Suprapubic skin (tissue), 4 donors: ENCODE data around the gene ANKRD13D. TPM values are rescaled to one million over a fixed set of nuclear protein-coding genes. Genes with fewer than 3 reads are reported as not detected.

Experiments used
- DNase-seq, 2 donors: peaks; one replicate each; pipeline ENCODE4 v3.0.0-alpha.2; 2019; ENCODE audit warnings: low spot score in 2 of 2
- H3K27ac ChIP-seq: fragments of 200-600 bp; sonication (generic); one replicate; pipeline ENCODE4 v1.5.1; 2019
- H3K27me3 ChIP-seq: fragments of 200-600 bp; sonication (generic); one replicate; pipeline ENCODE4 v1.5.1; 2019
- H3K36me3 ChIP-seq: fragments of 200-600 bp; sonication (generic); one replicate; pipeline ENCODE4 v1.5.1; 2019
- H3K4me1 ChIP-seq: fragments of 200-600 bp; sonication (generic); one replicate; pipeline ENCODE4 v1.5.1; 2019
- H3K4me3 ChIP-seq: fragments of 200-600 bp; sonication (generic); one replicate; pipeline ENCODE4 v1.5.1; 2019; ENCODE audit warnings: mild to moderate bottlenecking
- H3K9me3 ChIP-seq: fragments of 200-600 bp; sonication (generic); one replicate; pipeline ENCODE4 v1.5.1; 2019
- CTCF ChIP-seq, 2 donors: fragments of 200-600 bp in 1 of 2; fragments of 450-650 bp in 1 of 2; sonication (generic) in 1 of 2; IDR thresholded peaks; one replicate each; pipeline ENCODE4 v1.5.1; 2016 to 2019; ENCODE audit warnings: antibody characterized with exemption in 2 of 2, mild to moderate bottlenecking in 1 of 2, moderate library complexity in 1 of 2
- EP300 ChIP-seq: sonication (generic); formaldehyde crosslinking; IDR thresholded peaks from one replicate; pipeline ENCODE4 v1.6.1; 2017; ENCODE audit warnings: antibody characterized with exemption
- POLR2A ChIP-seq, 2 donors: fragments of 450-650 bp; IDR thresholded peaks; one replicate each; pipeline ENCODE4 v1.6.1; 2017; ENCODE audit warnings: antibody characterized with exemption in 2 of 2, mild to moderate bottlenecking in 2 of 2, moderate library complexity in 2 of 2
- POLR2AphosphoS5 ChIP-seq, 3 donors: sonication (generic); formaldehyde crosslinking; IDR thresholded peaks; one replicate each; pipeline ENCODE4 v1.6.1; 2017; ENCODE audit warnings: antibody characterized with exemption in 3 of 3
- WGBS: methylation state at CpG from one replicate; pipeline ENCODE4 v1.1.5; 2018; 5-methylcytosine and 5-hydroxymethylcytosine counted together
- total RNA-seq, 4 donors: library from RNA; depleted of rRNA; stranded (reverse); fragments of >200 nt; gene quantifications; one replicate each; pipeline ENCODE4 v1.1.0, GENCODE V29; 2016

ANKRD13D gene
- total RNA-seq, 4 donors from 2014 or later = 55.7 to 154 (median 77.2) TPM

DNA sequence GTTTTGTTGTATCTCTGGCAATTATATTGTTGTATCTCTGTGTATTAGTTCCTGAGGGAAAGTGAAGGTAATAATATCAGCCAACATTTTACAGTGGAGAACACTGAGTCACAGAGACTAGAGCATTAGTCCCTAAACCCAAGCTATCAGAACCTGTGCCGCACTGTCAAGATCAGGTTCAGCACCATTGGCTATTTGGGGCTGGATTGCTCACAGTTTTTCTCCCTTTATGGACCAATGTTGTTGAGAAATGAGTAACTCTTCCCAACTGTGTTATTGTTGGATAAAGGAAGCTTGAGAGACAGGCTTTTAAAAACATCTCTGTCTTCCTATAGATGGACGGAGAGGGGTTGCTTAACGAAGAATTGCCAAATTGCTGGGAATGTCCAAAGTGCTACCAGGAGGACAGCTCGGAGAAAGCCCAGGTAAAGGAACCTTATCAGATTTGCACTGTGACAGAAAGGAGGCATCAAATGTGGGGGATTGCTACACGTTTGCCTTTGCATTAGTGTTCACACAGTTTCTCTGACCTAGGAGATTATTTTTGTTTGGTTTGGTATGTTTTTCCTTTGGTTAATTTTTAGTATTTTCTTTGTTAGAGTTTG, 41.1 kb upstream of the ANKRD13D start:
- Histone ChIP-seq H3K4me1 (peaks cover 58% of the 10 kb centered on the region), H3K36me3 (peaks cover 89% of the 10 kb centered on the region), H3K27me3 (no peaks in the 10 kb centered on the region), H3K9me3 (no peaks in the 10 kb centered on the region), H3K27ac (peak overlapping the region; percentile 82), H3K4me3 (no peak overlapping the region)
- 61% methylated on average over 5 of the region's 5 CpGs for WGBS
- DNase-seq = no peak
- no peak for TF ChIP-seq CTCF (IDR thresholded peaks at IDR 0.05)
- TF ChIP-seq EP300 = no peak
- no peak for TF ChIP-seq POLR2AphosphoS5 (IDR thresholded peaks at IDR 0.05)
- TF ChIP-seq POLR2A (IDR thresholded peaks at IDR 0.05) = no peak

DNA sequence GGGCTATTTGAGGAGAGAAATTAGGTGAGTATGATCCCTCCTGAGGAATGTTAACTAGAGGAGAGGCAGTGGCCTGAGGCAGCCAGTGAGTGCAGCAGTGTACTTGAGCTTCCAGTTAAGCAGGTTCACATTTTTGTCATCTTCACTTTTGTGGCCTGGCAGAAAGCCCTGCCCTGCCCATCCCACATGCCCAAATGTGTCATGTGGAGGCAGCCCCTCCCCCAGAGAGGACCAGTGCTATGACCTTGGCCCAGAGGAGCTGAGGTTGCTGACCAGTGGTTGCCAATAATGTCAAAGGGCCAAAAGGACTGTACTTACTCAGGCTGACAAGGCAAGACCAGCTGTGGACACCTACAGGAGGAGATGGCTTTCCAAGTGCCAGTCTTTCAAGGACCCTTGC, 40.5 kb upstream of the ANKRD13D start:
- Histone ChIP-seq H3K9me3 (no peaks in the 10 kb centered on the region), H3K36me3 (peaks cover 89% of the 10 kb centered on the region), H3K4me1 (peaks cover 59% of the 10 kb centered on the region), H3K27me3 (no peaks in the 10 kb centered on the region), H3K4me3 (no peak overlapping the region), H3K27ac (peak overlapping the region; percentile 82)
- TF ChIP-seq POLR2AphosphoS5 (IDR thresholded peaks at IDR 0.05) (peak in 2 of 3 donors; percentile 70 to 83), POLR2A (IDR thresholded peaks at IDR 0.05) (no peak), CTCF (IDR thresholded peaks at IDR 0.05) (no peak), EP300 (no peak)
- DNase-seq = peak in 1 of 2 donors; percentile 83

DNA sequence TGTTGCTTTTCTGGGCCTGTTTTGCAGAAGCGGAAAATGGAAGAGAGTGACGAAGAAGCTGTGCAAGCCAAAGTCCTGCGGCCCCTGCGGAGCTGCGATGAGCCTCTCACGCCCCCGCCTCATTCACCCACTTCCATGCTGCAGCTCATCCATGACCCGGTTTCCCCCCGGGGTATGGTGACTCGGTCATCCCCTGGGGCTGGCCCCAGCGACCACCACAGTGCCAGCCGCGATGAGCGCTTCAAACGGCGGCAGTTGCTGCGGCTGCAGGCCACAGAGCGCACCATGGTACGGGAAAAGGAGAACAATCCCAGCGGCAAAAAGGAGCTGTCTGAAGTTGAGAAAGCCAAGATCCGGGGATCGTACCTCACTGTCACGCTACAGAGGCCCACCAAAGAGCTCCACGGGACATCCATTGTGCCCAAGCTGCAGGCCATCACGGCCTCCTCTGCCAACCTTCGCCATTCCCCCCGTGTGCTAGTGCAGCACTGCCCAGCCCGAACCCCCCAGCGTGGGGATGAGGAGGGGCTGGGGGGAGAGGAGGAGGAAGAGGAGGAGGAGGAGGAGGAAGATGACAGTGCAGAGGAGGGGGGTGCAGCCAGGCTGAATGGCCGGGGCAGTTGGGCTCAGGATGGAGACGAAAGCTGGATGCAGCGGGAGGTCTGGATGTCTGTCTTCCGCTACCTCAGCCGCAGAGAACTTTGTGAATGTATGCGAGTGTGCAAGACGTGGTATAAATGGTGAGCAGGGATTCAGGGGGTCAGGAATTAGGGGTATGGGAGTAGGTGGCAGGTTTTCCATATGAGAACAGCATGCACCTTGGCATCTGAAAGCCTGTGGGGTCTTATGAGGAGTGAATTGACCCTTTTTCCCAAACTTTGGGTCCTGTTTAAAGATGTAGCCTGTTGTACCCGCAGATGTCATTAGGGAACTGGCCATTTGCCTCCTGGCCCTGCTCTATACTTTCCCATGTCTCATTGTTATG, 38.8 kb upstream of the ANKRD13D start:
- Histone ChIP-seq H3K4me3 (no peak overlapping the region), H3K36me3 (peaks cover 89% of the 10 kb centered on the region), H3K27ac (no peak overlapping the region), H3K4me1 (peaks cover 70% of the 10 kb centered on the region), H3K27me3 (no peaks in the 10 kb centered on the region), H3K9me3 (no peaks in the 10 kb centered on the region)
- TF ChIP-seq POLR2A (IDR thresholded peaks at IDR 0.05) (no peak), POLR2AphosphoS5 (IDR thresholded peaks at IDR 0.05) (no peak), CTCF (IDR thresholded peaks at IDR 0.05) (no peak), EP300 (no peak)
- WGBS = 88% methylated on average over 37 of the region's 37 CpGs
- no peak for DNase-seq

- Histone ChIP-seq H3K4me3 (no peak overlapping the region), H3K4me1 (peaks cover 75% of the 10 kb centered on the region), H3K27me3 (no peaks in the 10 kb centered on the region), H3K36me3 (peaks cover 90% of the 10 kb centered on the region), H3K27ac (no peak overlapping the region), H3K9me3 (no peaks in the 10 kb centered on the region)
- WGBS = 55% methylated on average over 1 of the region's 1 CpG
- no peak for DNase-seq
- TF ChIP-seq POLR2AphosphoS5 (IDR thresholded peaks at IDR 0.05) (no peak), POLR2A (IDR thresholded peaks at IDR 0.05) (no peak), CTCF (IDR thresholded peaks at IDR 0.05) (no peak), EP300 (no peak)
These were observed 37.3 kb upstream of the ANKRD13D start for GRCh38 chr11:67251841-67252240.

- TF ChIP-seq POLR2AphosphoS5 (IDR thresholded peaks at IDR 0.05) (no peak), EP300 (no peak), CTCF (IDR thresholded peaks at IDR 0.05) (peak in 1 of 2 donors; percentile 37)
- Histone ChIP-seq H3K4me3 (no peak overlapping the region), H3K36me3 (peaks cover 87% of the 10 kb centered on the region), H3K27me3 (no peaks in the 10 kb centered on the region), H3K4me1 (peaks cover 70% of the 10 kb centered on the region), H3K9me3 (no peaks in the 10 kb centered on the region), H3K27ac (peak overlapping the region; percentile 73)
- DNase-seq = no peak
- WGBS = 60% methylated on average over 4 of the region's 4 CpGs
These were observed 36.3 kb upstream of the ANKRD13D start for GRCh38 chr11:67252831-67253239.
